ENCODE measurements around the gene DGKI.

DGKI gene

DNA sequence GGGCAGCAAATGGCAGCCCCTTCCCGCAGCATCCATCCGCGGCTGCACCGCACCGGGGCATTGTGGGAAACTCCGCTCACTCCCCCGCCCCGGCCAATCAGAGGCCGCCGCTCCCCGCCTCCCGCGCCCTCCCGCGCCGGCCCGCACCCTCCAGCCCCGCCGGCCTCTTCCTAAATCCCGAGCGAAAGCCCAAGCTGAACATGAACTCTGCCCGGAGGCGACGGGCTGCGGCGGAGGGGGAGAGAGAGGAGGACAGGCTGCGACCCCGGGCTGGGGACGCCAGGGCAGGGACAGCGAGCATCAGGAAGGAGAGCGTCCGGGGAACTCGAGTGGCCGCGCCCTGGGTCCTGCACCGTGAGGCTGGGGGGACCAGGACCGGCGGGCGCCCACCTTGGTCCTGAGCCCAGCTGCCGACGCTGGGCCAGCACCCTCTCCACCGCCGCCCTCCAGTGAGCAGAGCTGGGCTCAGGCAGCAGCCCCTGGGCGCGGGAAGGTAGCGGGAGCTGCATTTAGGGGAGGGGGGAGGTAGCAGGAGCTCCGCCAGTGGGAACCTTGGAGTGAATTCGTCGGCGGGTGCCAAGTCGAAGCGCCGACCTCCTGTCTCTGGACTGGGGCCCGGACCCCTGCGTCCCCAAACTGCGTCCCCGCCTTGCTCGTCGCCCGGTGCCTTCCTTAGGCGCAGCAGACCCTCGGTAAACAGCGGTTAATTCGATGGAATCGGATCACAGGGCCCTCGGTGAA, at the start of gene DGKI:
TSS of gene DGKI (minus strand) at position 148 of the 741 bp plus-strand sequence.
- no peak for DNase-seq (ENCODE audit: low read depth)

DNA sequence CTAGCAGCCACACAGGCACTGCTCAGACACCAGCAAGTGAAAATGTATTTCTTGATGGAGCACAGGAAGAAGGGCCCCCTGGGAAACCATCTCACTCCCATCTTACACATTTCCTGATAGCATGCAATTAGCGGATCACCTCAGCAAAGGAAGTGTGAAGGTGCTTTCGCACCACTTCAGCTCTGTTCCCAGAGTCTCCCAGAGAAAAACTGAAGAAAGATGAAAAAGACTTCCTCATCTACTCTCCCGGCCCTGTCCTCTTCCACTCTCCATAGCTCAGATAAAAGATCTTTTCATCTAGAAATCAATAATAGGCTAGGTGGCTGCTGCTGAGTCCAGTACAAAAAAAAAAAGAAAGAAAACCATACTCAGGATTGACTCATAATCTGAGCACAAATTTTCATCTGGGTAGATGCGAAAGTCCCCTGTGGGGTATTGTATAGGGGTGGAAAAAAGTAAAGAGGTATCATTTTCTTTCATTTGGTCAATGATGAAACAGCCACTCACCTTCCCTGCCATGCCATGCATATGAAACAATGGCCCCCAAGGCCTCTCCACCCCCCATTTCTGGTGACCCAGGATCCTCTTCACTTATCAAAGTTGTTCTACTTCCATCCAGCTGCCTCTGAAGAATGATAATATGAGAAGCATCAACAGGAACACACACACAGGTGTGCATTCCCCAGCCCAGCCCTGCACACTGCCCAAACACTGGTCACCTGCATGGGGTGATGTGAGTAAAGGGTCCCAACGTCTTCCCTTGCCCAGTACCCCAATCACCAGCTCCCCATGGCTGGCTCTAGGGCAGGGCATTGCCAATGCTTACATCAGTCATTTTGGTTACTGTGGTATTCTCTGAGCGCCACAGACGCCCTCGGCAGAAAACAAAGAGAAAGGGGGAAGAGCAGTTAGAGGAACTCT, 48.8 kb upstream of the DGKI start:
- DNase-seq (ENCODE audit: low read depth) = no peak

DNA sequence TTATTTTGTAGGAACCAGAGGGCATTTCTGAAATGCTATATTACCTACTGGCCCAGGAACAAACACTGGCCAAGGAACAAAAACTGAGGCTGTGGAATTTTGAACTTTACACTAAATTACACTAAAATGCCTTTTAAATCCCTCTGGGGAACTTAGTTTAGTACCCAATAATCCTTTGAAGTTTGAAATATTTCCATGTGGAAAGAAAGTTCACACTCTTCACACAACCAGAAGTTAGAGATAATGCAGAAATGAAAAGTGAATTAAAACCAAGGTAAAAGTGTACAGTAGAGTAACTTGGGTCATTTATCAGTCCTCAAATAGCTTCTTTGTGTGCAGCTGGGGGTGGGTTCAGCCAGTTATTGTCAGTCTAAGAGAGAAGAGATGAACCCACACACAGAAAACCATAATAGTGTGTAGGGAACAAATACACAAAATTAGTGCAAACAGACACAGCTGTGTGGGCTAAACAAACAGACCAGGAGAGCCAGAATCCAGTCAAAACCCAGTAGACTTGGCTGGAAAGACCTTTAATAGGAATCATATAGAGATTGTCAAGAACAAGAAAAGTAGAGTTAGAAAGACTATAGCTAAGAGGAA, 46.5 kb upstream of the DGKI start:
- no peak for DNase-seq (ENCODE audit: low read depth)

DNA sequence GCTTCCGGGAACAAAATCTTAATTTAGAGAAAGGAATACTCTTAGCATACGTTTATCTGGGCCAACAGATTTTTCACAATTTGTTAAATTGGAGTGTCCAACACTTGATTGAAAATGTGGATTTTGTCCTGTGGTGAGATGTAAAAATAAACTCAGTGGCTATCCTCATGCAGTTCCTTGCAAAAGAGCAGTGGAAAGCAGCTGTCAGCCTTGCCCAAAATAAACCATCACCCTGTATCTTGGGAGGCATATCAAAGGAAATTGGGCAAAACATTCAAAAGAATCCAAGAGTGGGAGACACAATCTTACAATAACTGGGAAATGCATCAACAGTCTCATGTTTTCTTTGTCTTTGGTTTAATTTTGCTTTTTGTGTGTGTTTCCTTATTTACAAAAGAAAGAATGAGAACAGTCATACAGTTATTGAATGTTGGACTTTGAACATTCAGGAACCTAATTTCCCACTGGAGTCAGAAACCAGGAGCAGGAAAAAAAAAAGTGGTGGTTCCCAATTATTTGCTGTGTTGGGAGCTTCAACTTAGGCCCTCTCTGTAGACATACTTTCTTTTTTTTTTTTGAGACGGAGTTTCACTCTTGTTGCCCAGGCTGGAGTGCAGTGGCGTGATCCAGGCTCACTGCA, 44.4 kb upstream of the DGKI start:
- DNase-seq (ENCODE audit: low read depth) = no peak

DNA sequence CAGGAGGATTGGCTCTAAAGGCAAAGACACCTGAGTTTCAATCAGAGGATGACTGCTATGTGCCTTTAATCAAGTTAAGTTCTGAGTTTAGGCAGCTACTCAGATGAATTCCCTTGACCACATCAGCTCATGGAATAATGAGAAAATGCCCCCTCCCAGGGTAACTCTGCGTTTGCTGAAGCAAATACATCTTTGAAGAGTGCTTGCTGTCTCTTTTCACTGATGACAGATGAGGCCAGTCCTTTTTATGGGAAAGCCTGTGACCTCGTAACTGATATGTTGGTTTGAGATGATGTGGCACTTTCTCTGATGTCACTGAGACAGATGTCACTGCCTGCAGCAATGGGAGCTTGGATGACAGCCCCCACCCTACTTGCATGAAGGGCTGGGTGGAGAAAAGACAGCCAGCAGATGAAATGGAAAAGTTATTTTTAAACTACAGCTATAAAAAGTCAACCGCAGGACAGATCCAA, 43.7 kb upstream of the DGKI start:
- DNase-seq (ENCODE audit: low read depth) = peak; percentile 23

DNA sequence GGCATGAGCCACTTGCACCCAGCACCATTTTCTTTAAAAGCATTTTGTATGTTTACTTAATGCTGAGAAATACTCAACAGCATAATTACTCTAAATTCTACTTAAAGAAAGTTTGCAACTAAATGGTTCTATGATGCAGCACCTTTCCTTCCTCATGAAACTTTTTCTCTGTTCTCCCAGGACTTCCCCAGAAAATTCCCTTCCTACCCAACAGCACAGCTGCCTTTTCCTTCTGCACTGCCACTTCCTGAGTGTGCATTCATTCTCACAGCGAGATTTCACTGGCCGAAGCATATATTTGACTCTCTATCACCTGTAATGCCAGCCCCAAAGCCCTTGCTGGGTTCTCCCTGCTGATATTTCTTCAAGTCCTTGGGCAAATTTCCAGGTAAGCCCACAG, 41.5 kb upstream of the DGKI start:
- DNase-seq (ENCODE audit: low read depth) = no peak

DNA sequence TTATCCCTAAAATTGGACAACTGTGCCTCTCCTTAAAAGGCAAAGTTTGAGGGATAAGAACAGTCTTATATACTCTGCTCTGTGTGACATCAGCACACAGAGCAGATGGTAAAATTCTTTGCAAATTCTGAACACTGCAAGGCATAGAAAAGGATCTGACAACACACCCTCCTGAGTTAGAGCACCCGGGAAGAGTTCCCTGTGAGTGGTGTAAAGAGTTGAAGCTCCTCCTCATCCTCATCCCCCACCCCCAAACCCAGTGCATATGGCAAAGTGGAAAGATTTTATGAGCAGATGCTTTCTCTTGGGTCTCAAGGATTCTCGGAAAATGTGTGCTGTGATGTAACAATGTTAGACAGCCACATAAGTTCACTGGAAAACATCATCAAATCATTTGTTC, 40.0 kb upstream of the DGKI start:
- no peak for DNase-seq (ENCODE audit: low read depth)

DNA sequence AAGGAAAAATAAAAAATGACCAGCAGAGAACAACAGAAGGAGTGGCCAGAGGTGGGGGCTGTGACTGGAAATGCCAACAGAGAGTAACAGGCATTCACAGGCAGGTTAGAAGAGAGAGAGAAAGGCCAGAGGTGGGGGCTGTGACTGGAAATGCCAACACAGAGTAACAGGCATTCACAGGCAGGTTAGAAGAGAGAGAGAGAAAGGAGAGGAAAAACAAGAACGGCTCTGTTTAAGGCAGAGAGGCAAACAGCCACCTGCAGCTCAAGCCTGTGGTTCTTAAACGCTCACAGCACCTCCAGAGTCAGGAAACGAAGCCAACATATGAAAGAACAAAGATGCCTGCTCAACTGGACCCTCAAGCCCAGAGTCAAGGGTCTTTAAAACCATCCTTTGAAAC, 39.5 kb upstream of the DGKI start:
- no peak for DNase-seq (ENCODE audit: low read depth)

DNA sequence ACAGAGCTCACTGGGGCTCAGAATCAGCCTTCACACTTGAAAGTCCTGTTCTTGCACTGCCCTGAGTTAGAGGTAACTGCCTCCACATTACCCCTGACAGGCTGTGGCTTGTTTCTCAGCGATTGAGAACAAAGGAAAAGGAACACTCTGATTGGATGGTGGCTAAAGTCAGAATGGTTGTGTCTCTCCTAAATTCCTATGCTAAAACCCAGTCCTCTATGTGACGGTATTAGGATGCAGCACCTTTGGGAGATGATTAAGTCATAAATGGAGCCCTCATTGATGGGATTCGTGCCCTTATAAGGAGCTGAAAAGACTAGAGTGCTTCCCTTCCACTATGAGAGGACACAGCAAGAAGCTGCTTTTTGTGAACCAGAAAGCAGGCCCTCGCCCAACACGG, 38.9 kb upstream of the DGKI start:
- no peak for DNase-seq (ENCODE audit: low read depth)

DNA sequence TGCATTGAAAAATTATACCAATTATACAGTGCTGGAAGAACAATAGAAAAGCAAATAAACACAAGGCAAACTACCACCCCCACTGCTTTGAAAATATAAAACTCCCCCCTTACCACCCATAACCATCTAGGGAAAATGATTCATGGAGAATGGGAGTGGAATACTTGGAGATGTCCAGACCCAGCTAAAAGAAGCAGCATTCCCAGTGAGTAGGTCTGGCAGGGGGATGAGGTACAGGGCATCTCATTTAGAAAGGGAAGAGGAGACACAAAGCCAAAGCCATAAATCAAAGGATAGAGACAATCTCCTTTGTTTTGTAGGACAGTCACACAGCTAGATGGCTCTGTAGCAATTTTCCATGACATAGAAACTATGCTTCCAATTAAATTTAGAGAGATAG, 36.0 kb upstream of the DGKI start:
- DNase-seq (ENCODE audit: low read depth) = no peak

DNA sequence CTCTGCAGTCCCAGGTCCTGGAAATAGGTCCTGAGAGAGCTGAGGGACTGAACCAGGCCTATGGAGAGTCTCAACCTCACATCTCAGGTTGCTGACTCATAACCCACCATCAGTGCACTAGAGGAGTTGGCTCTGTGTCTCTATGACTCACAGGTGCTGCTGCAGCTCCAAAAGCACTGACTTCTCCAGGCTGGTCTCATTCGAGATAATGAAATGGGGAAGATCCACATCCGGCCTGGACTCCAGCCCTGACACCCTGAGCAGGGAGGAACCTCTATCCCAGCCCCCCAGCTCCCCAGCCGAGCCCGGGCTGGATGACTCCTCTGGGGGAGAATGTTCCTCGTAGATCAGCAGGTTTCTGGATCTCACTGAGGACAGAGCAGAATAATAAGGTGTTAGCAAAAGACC, 35.5 kb upstream of the DGKI start:
- DNase-seq (ENCODE audit: low read depth) = peak; percentile 95

DNA sequence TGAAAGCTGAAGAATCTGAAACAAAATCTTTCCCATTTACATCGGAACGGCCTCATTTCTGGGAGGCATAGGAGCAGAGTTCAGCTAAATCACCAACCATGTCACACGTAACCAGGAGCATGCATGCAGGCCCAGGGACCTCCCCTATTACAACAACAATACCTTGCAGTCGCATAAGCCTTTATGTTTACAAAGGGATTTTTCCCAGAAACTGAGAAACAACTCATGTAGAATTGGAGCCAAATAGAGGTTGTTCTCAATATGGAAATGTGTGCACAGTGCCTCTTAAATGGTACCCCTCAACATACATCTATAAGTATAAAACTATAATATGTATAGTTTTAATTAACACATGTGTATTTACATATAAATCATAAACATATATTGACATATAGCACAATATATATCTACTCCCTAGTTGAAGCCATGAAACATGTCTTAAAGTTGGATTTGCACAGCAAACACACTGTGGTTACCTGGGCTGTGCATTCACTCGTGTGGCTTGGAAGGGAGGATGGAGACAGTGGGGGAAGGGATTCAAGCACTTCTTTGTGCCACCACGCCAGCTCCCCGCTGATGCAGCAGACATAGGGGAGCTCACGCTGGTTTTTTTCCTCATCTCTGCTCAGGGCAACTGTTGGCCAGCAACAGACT, 35.0 kb upstream of the DGKI start:
- no peak for DNase-seq (ENCODE audit: low read depth)

DNA sequence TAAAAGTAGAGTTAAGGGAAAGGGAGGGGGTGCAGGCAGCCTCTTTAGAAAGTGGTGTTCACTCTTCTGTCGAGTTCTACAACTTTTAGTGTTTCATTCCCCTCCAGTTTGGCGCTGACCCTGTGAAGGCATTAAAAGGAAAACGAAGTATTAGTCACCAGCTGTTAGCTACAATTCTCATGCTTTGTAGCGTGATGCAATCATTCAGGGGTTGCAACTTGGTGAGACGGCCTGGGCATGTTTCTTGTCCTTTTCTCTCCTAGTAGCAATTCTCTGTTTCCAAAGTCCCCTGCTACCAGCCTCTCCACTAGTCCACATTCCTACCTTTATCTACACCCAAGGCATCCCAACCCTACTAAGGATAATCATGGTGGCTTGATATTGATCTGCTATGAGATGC, 33.7 kb upstream of the DGKI start:
- peak; percentile 83 for DNase-seq (ENCODE audit: low read depth)

DNA sequence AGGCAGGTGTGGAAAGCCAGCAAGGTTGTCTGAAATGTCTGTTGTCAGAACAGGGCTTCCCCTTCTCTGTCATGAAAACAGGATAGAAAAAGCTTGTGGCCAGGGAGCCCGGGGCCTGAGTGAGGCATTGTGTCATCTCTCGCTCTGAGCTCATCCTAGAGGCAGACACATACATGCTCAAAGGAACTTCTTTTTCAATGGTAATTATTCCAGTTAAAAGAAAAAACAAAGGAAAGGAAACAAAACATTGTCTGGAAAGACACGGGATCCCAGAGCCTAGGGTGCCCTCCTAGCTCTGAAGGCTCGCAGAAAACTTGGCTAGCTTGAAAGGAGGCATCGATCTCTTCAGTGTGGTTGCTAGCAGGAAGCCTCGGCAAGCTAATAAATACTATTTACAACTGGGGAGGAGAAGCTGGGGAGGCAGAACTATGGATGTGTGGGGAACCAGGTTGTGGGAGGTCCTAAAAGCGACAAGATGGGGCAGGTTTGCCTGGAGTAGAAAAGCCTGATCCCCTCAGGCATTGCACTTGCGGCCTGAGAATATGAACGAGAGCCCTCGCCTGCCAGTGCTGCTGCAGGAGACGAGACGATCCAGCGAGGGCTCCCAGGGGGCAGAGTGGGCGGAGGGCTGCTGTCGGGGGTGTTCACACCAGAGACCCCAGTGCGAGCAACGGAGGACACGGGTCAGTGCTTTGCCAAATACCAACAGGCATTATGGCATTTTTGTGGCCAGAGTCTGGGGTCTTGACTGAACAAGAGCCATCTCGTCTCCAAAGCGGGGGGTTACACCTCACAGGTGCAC, 32.8 kb upstream of the DGKI start:
- peak; percentile 54 for DNase-seq (ENCODE audit: low read depth)

DNA sequence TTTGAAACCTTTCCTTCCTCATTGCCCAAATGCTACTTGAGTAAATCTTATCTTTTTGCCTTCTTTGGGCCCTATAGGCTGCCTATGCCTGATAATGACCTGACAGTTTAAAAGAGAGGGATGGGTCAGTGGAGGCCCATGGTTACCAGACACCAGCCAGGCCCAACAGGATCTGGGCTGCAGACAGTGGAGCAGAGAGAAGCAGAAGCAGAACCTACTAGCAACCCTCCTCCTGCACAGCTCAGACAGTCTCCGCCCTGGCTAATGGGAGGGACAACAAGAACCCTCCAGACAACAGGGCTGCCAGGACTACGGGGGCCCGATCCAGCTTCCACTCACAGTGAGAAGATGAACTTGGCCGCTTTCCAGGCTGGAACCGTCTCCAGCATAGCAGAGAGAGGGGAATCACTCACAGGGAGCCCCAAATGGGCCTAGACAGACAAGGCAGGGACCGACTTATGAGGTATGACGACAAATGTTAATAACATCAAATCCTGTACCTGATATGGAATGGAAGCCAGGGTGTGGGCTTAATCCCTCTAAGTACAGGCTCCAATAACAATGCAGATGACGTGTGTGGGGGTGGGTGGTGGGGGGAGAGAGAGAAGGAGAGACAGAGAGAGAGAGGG, 31.7 kb upstream of the DGKI start:
- DNase-seq (ENCODE audit: low read depth) = no peak

DNA sequence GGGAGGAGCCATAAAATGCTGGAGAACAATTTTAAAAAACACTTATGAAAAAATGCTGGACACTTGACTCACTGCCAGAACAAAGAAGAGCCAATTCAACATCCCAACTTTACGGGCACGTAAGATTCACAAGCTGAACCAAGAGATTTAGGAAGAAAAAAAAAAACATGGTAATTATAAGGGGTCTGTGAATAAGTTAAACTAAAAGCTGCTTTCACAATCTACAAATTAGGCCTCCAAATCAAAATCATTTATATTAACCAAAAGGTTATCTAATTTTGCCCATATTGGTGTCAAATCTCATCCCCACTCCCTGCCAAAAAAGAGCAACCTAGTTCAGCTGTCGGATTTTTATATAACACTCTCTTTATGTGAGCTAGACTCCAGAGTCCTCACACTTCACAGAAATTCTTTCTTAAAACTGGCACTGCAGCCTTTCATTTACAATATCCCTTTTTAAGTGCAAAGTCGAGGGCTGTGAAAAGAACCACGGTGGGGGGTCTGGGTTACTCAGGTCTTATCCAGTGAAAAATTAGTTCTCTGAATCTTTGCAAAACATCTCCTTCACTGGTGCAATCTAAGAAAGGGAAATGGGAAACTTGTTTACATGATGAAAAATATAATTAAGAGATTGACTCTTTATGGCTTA, 30.4 kb upstream of the DGKI start:
- DNase-seq (ENCODE audit: low read depth) = no peak

DNA sequence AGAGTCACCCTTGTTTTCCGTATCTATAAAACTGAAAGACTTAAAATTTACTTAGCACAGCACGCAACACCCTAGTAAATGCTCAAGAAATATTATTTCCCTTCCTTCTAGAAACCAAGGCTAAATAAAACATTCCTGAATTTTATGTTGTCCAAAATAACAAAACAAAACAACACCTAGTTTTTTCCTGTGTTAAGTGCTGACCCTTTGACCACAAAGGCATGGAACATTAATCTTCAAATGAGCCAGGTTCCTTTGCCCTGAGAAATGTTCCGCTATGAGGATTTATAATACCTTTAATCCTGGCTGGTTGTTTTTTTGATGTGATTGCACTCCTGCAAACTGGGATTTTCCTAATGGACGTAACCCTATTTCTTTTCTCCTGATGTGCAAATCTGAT, 29.0 kb upstream of the DGKI start:
- no peak for DNase-seq (ENCODE audit: low read depth)

DNA sequence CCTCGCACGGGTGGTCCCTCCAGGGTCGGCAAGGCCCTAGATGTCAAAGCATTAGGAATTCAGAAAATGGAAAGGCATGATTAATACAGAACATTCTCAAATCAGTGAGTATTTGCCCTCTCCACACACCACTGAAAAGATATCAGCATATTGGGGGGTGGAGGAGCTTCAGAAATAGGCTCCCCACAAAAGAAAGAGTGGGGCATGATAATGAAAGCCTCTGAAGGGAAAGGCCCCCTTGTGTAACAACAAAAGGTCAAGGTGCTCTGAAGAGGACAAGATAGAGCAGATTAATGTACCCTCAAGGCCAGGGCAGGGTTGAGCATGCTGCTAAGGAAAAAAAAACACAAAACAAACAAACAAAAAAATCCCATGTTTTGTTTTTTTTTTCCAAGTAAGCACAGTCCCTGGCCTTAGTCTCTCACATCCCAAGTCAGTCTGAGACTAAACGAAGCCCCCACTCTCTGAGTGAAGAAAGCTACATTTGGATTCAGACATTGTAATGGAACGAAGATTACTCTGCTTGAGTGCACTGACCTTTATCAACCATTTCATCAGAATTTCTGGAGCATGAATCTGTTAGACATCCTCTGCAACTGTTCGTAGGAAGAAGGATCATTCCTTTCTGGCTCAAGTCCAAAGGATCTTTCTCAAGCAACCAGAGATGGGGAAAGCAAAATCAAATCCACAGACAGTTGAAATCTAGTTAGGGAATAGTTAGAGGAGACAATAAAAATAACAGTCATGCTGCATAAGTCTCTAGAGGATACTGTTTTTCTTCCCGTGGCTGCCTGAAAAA, 27.4 kb upstream of the DGKI start:
- DNase-seq (ENCODE audit: low read depth) = peak; percentile 98

DNA sequence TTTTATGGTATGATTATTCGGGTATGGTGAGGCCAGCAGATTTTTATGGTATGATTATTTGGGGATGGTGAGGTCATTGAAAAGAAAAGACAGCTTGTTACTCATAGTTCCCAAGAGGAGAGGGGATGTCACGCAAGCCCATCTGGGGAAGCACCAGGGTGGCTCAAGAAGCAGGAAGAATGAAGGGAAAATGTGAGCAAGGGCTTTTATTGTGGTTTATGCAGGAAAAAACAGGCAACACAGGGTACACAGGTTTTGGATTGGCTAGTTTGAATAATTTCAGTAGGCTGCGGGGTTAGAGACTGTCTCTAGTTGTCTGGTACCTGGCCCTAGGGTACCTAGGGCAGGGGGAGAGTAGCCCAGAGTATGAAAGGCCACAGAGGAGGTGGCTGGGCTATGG, 26.8 kb upstream of the DGKI start:
- peak; percentile 89 for DNase-seq (ENCODE audit: low read depth)

Data from stromal cell of bone marrow (primary cell).